Astrocyte (in vitro differentiated cells and primary cell): ENCODE results near the gene PTPRD. TPM values are rescaled to one million over a fixed set of nuclear protein-coding genes. Genes with fewer than 3 reads are reported as not detected.

ENCODE experiments used
- DNase-seq: peaks from one replicate; pipeline ENCODE4 v3.0.0-alpha.2; 2010; ENCODE audit warnings: low read depth
- FAIRE-seq: peaks from 2 replicates; lab custom pipeline; 2011; peaks lifted over from hg19 to GRCh38; lab: Jason Lieb, UNC
- H2AFZ ChIP-seq: 2 replicates; pipeline ENCODE4 v1.6.0; 2012; ENCODE audit warnings: low read depth, low read length, inconsistent platforms
- H3K27ac ChIP-seq: 2 replicates; pipeline ENCODE4 v1.5.1; 2011; ENCODE audit warnings: low read depth, low read length, inconsistent platforms
- H3K27me3 ChIP-seq: 2 replicates; pipeline ENCODE4 v1.6.0; 2011; ENCODE audit warnings: low read length, inconsistent platforms; ENCODE audit not compliant: insufficient read depth
- H3K36me3 ChIP-seq: 2 replicates; pipeline ENCODE4 v1.5.1; 2011; ENCODE audit warnings: low read length, inconsistent platforms; ENCODE audit not compliant: insufficient read depth
- H3K4me1 ChIP-seq: 2 replicates; pipeline ENCODE4 v1.5.1; 2011; ENCODE audit warnings: low read length, inconsistent platforms; ENCODE audit not compliant: insufficient read depth
- H3K4me2 ChIP-seq: 2 replicates; pipeline ENCODE4 v1.6.0; 2012; ENCODE audit warnings: low read length, inconsistent platforms
- H3K4me3 ChIP-seq: 2 replicates; pipeline ENCODE4 v1.5.1; 2011; ENCODE audit warnings: low read depth, mild to moderate bottlenecking, low read length, inconsistent platforms; ENCODE audit not compliant: insufficient read depth
- H3K79me2 ChIP-seq: 2 replicates; pipeline ENCODE4 v1.6.0; 2012; ENCODE audit warnings: mild to moderate bottlenecking, low read length, inconsistent platforms; ENCODE audit not compliant: insufficient read depth
- H3K9ac ChIP-seq: 2 replicates; pipeline ENCODE4 v1.6.0; 2012; ENCODE audit warnings: mild to moderate bottlenecking, low read length, inconsistent platforms
- H3K9me3 ChIP-seq: 2 replicates; pipeline ENCODE4 v1.5.1; 2012; ENCODE audit warnings: low read depth, mild to moderate bottlenecking, low read length, inconsistent platforms; ENCODE audit not compliant: insufficient read depth
- H4K20me1 ChIP-seq: 2 replicates; pipeline ENCODE4 v1.6.0; 2012; ENCODE audit warnings: low read length, inconsistent platforms; ENCODE audit not compliant: insufficient read depth
- H3K27ac Mint-ChIP-seq: one replicate; pipeline ENCODE4 v1.8.0; 2021; ENCODE audit warnings: mild to moderate bottlenecking, mixed read lengths; ENCODE audit not compliant: unreplicated experiment
- H3K27me3 Mint-ChIP-seq: one replicate; pipeline ENCODE4 v1.8.0; 2021; ENCODE audit warnings: low read depth, mixed read lengths; ENCODE audit not compliant: unreplicated experiment
- H3K36me3 Mint-ChIP-seq: one replicate; pipeline ENCODE4 v1.8.0; 2021; ENCODE audit warnings: low read depth, mixed read lengths; ENCODE audit not compliant: unreplicated experiment
- H3K4me1 Mint-ChIP-seq: one replicate; pipeline ENCODE4 v1.8.0; 2021; ENCODE audit warnings: low read depth, mixed read lengths; ENCODE audit not compliant: unreplicated experiment
- H3K4me3 Mint-ChIP-seq: one replicate; pipeline ENCODE4 v1.8.0; 2021; ENCODE audit warnings: mild to moderate bottlenecking, moderate library complexity, mixed read lengths; ENCODE audit not compliant: unreplicated experiment
- H3K9me3 Mint-ChIP-seq: one replicate; pipeline ENCODE4 v1.8.0; 2021; ENCODE audit warnings: mild to moderate bottlenecking, mixed read lengths; ENCODE audit not compliant: unreplicated experiment
- EZH2 ChIP-seq: IDR thresholded peaks from 2 replicates; pipeline ENCODE4 v1.6.1; 2012; ENCODE audit warnings: mild to moderate bottlenecking, low read length, inconsistent platforms; ENCODE audit not compliant: insufficient read depth
- total RNA-seq: library from RNA; stranded (reverse); gene quantifications from 2 replicates; pipeline ENCODE4 v1.2.1, GENCODE V29; 2021
- TF ChIP-seq, protein P1 (sequence below): IDR thresholded peaks from 2 replicates; pipeline ENCODE4 v1.5.1; 2011; ENCODE audit warnings: low read depth, mild to moderate bottlenecking, inconsistent platforms, low read length, moderate library complexity; ENCODE audit not compliant: insufficient read depth

Gene PTPRD
- total RNA-seq, 1 donor from 2014 or later, result 88.1 TPM

DNA sequence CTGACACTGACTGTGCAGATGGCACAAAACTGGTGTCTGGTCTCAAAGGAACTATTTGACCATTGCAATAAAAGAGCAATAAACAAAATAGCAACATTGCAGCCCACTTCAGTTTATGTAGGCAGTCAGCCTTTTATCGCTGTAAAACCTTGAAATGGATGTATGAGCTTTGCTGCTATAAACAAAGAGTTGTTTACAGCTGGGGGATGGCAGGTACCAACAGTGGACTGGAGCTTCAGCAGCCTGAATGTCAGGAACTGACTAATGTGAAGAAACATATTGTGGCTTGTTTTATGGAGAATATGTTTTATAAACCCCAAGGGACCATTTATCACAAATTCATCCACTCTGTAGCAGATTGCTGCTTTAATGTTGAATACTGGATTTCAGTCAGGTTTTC lies 78.0 kb downstream of the PTPRD start:
- Histone ChIP-seq H3K4me1 (no peaks in the 10 kb centered on the region), H3K27me3 (no peaks in the 10 kb centered on the region), H3K9ac (no peak overlapping the region), H3K27ac (no peak overlapping the region), H3K4me2 (no peak overlapping the region), H3K4me3 (no peak overlapping the region), H2AFZ (no peak overlapping the region), H4K20me1 (no peaks in the 10 kb centered on the region), H3K9me3 (no peaks in the 10 kb centered on the region), H3K79me2 (no peaks in the 10 kb centered on the region), H3K36me3 (no peaks in the 10 kb centered on the region)
- Mint-ChIP-seq H3K36me3 (no peaks in the 10 kb centered on the region), H3K4me1 (no peaks in the 10 kb centered on the region), H3K9me3 (no peaks in the 10 kb centered on the region), H3K27me3 (no peaks in the 10 kb centered on the region), H3K4me3 (no peak overlapping the region), H3K27ac (no peak overlapping the region)
- DNase-seq (no peak), FAIRE-seq (no peak)
- TF ChIP-seq, protein P1, sequence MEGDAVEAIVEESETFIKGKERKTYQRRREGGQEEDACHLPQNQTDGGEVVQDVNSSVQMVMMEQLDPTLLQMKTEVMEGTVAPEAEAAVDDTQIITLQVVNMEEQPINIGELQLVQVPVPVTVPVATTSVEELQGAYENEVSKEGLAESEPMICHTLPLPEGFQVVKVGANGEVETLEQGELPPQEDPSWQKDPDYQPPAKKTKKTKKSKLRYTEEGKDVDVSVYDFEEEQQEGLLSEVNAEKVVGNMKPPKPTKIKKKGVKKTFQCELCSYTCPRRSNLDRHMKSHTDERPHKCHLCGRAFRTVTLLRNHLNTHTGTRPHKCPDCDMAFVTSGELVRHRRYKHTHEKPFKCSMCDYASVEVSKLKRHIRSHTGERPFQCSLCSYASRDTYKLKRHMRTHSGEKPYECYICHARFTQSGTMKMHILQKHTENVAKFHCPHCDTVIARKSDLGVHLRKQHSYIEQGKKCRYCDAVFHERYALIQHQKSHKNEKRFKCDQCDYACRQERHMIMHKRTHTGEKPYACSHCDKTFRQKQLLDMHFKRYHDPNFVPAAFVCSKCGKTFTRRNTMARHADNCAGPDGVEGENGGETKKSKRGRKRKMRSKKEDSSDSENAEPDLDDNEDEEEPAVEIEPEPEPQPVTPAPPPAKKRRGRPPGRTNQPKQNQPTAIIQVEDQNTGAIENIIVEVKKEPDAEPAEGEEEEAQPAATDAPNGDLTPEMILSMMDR, result no peak
- TF ChIP-seq EZH2, result no peak

DNA sequence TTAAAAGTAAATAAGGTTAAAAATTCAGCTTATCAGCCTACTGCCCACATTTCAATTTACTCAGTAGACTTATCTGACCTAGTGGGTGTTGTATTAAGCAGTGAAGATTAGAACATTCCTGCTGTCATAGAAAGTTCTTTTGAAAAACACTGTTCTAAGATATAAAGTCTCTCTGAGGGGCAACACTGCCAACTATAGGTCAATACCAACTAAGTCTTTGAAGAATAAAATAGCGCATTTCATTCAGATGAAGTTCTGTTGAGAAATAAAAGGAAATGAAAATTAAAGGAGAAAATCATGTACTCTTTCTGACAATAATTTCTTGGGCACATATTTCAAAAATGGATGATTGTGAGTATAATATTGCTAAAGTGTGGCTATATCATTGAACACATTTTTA lies 86.8 kb downstream of the PTPRD start:
- no peaks in the 10 kb centered on the region for H3K27me3 Mint-ChIP-seq
- Histone ChIP-seq H3K36me3 (no peaks in the 10 kb centered on the region), H2AFZ (no peak overlapping the region), H3K4me3 (no peak overlapping the region), H4K20me1 (no peaks in the 10 kb centered on the region), H3K9me3 (no peaks in the 10 kb centered on the region), H3K9ac (no peak overlapping the region), H3K27ac (no peak overlapping the region), H3K4me2 (no peak overlapping the region), H3K27me3 (no peaks in the 10 kb centered on the region), H3K4me1 (no peaks in the 10 kb centered on the region), H3K79me2 (no peaks in the 10 kb centered on the region)
- H3K4me1 Mint-ChIP-seq, result peaks cover 2% of the 10 kb centered on the region
- DNase-seq (no peak), FAIRE-seq (no peak)
- H3K27ac Mint-ChIP-seq, result no peak overlapping the region
- no peak for TF ChIP-seq EZH2
- TF ChIP-seq, protein P1, result no peak
- no peaks in the 10 kb centered on the region for H3K36me3 Mint-ChIP-seq
- H3K4me3 Mint-ChIP-seq, result no peak overlapping the region
- H3K9me3 Mint-ChIP-seq, result no peaks in the 10 kb centered on the region

DNA sequence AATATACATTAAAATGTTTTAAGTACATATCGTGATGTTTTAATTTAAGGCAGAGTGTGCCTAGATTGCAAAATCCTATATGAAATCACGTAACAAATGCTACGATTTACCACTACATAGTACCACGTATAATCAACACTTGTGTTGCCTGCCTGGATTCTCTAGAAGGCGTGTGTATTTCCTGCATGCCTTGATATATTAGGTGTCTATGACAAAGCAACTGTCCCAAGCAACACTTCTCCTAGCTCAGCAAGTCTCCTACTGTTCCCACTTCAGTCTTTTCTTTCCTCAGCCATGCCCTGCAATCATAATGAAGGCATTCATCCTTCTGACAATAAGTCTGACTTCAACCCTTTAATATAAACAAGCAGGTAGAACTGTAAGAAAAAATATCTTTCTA lies 89.6 kb downstream of the PTPRD start:
- Mint-ChIP-seq H3K36me3 (no peaks in the 10 kb centered on the region), H3K9me3 (no peaks in the 10 kb centered on the region), H3K4me1 (peaks cover 2% of the 10 kb centered on the region), H3K4me3 (no peak overlapping the region), H3K27me3 (no peaks in the 10 kb centered on the region), H3K27ac (no peak overlapping the region)
- Histone ChIP-seq H3K4me3 (no peak overlapping the region), H3K4me2 (no peak overlapping the region), H3K9ac (no peak overlapping the region), H3K27me3 (no peaks in the 10 kb centered on the region), H3K79me2 (no peaks in the 10 kb centered on the region), H2AFZ (no peak overlapping the region), H4K20me1 (no peaks in the 10 kb centered on the region), H3K36me3 (no peaks in the 10 kb centered on the region), H3K4me1 (no peaks in the 10 kb centered on the region), H3K9me3 (no peaks in the 10 kb centered on the region), H3K27ac (no peak overlapping the region)
- DNase-seq, result no peak
- TF ChIP-seq, protein P1, result no peak
- TF ChIP-seq EZH2, result no peak
- no peak for FAIRE-seq
